ENCODE results near the gene RBBP8.
"Not testable (repeated sequence)": the region's sequence is repeated elsewhere in the genome, so short reads cannot be mapped to it uniquely, and the experiment has no call there.

RBBP8 gene

DNA sequence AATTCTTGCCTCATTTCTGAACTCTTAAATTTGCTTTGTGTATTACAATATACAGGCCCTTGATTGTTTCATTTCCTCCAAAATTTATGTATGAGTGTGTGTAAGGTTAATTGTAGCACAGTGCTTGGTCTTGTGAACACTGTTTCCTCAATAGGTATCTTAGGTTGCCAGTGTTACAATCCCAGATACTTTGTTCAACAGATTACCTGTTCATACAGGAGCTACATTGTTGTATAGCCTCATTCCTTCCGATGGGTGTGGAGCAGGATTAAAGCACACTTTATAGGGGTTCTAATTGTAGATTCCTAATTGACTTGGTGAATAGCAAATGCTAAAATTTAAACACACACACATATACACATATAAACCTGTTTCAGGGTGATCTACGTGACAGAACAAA lies 10.7 kb downstream of the RBBP8 start:
- peaks cover 6% of the 10 kb centered on the region for H3K4me1 ChIP-seq (ENCODE audit: control insufficient read depth, insufficient read depth, low read length)
- no peak overlapping the region for H3K4me3 ChIP-seq (ENCODE audit: low read length)
- H3K9ac ChIP-seq (ENCODE audit: low read length) = no peak overlapping the region
- no peaks in the 10 kb centered on the region for H3K36me3 ChIP-seq (ENCODE audit: control insufficient read depth, insufficient read depth, low read length, severe bottlenecking)
- no peak for DNase-seq (ENCODE audit: low read depth)
- no peaks in the 10 kb centered on the region for H3K9me3 ChIP-seq (ENCODE audit: control insufficient read depth, low read length)
- H3K27me3 ChIP-seq (replicated peaks; ENCODE audit: control insufficient read depth, insufficient read depth, low read length) = no peaks in the 10 kb centered on the region

DNA sequence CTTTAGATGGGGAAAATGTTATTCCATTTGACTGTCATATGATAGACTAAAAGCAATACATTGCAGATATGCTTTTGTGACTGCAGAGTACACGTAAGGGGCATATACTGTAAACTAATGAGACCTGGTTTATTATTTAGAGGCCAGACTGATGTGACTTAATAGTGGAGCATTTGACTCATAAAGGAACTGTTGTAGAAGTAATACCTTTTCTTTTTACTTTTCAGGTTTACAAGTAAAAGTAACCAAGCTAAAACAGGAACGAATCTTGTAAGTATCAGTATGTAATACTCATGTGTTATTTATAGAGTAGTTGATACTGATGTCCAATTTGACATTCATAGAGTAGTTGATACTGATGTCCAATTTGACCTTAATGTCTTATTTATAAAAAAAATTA lies 13.1 kb downstream of the RBBP8 start:
- H3K36me3 ChIP-seq (ENCODE audit: control insufficient read depth, insufficient read depth, low read length, severe bottlenecking) = peaks cover 15% of the 10 kb centered on the region
- peak; percentile 6 for DNase-seq (ENCODE audit: low read depth)
- H3K9me3 ChIP-seq (ENCODE audit: control insufficient read depth, low read length) = no peaks in the 10 kb centered on the region
- H3K27me3 ChIP-seq (replicated peaks; ENCODE audit: control insufficient read depth, insufficient read depth, low read length) = no peaks in the 10 kb centered on the region
- peak overlapping the region; percentile 7 for H3K9ac ChIP-seq (ENCODE audit: low read length)
- peaks cover 6% of the 10 kb centered on the region for H3K4me1 ChIP-seq (ENCODE audit: control insufficient read depth, insufficient read depth, low read length)
- no peak overlapping the region for H3K4me3 ChIP-seq (ENCODE audit: low read length)

DNA sequence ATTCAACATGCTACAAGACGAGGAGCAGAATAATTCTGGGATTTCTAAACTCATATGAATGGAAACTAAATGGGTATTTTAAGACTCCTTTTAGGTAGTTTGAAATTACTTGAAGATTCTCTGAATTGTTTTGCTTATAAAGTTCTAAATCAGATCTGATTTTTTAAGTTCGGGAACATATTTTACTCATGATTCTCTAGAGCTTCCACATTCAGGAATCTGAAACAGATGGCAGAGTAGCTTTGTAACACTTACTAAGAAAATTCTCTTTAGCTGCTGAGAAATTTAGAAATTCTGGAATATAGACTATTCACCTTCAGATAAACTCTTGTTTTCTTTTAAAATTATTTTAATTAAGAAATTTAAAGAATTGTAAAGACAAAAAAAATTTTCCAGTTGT lies 13.7 kb downstream of the RBBP8 start:
- H3K27me3 ChIP-seq (replicated peaks; ENCODE audit: control insufficient read depth, insufficient read depth, low read length) = no peaks in the 10 kb centered on the region
- H3K36me3 ChIP-seq (ENCODE audit: control insufficient read depth, insufficient read depth, low read length, severe bottlenecking) = peaks cover 17% of the 10 kb centered on the region
- no peak overlapping the region for H3K4me3 ChIP-seq (ENCODE audit: low read length)
- peak; percentile 68 for DNase-seq (ENCODE audit: low read depth)
- peak overlapping the region; percentile 7 for H3K9ac ChIP-seq (ENCODE audit: low read length)
- H3K4me1 ChIP-seq (ENCODE audit: control insufficient read depth, insufficient read depth, low read length) = peaks cover 6% of the 10 kb centered on the region
- H3K9me3 ChIP-seq (ENCODE audit: control insufficient read depth, low read length) = no peaks in the 10 kb centered on the region

DNA sequence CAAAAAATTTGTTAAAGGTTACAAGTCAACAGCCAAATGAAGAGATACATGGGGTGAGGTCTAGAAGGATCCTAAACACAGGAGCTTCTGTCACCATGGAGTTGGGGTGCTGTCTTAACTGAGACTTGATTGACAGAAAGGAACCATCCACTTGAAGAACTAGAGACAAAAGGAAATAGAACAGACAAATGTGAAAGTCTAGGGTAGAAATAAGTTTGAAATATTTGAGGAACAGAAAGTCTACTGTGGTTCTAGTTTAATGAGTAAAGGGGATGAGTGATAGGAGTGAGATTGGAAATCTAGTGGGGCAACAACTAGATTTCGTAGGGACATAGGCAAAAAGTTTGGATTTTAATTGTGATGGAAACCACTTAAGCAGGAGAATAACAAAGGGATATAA lies 18.7 kb downstream of the RBBP8 start:
- DNase-seq (ENCODE audit: low read depth) = no peak
- Histone ChIP-seq H3K36me3 (ENCODE audit: control insufficient read depth, insufficient read depth, low read length, severe bottlenecking) (peaks cover 34% of the 10 kb centered on the region), H3K9ac (ENCODE audit: low read length) (no peak overlapping the region), H3K27me3 (replicated peaks; ENCODE audit: control insufficient read depth, insufficient read depth, low read length) (no peaks in the 10 kb centered on the region), H3K4me1 (ENCODE audit: control insufficient read depth, insufficient read depth, low read length) (peaks cover 6% of the 10 kb centered on the region), H3K4me3 (ENCODE audit: low read length) (no peak overlapping the region), H3K9me3 (ENCODE audit: control insufficient read depth, low read length) (no peaks in the 10 kb centered on the region)

DNA sequence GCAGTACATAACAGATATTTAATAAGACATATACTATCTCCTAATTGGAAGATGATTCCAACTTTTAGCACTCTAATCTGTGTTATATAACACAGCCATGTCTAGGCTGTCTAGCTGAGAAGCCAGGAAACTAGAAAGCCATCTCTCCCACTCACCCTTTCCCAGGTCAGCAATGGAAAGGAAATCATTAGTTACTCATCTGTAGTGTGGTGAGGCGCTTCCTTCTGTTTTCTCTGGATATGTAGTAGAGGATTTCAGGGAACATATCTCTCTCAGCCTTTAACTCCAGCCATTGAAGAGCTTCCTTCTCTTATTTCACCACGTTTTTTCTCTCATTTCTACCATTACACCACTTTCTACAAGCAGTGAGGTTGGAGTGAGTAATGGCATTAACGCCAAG lies 19.4 kb downstream of the RBBP8 start:
- Histone ChIP-seq H3K4me1 (ENCODE audit: control insufficient read depth, insufficient read depth, low read length) (peaks cover 2% of the 10 kb centered on the region), H3K9me3 (ENCODE audit: control insufficient read depth, low read length) (no peaks in the 10 kb centered on the region), H3K36me3 (ENCODE audit: control insufficient read depth, insufficient read depth, low read length, severe bottlenecking) (peaks cover 34% of the 10 kb centered on the region), H3K27me3 (replicated peaks; ENCODE audit: control insufficient read depth, insufficient read depth, low read length) (no peaks in the 10 kb centered on the region), H3K9ac (ENCODE audit: low read length) (no peak overlapping the region), H3K4me3 (ENCODE audit: low read length) (no peak overlapping the region)
- DNase-seq (ENCODE audit: low read depth) = no peak

DNA sequence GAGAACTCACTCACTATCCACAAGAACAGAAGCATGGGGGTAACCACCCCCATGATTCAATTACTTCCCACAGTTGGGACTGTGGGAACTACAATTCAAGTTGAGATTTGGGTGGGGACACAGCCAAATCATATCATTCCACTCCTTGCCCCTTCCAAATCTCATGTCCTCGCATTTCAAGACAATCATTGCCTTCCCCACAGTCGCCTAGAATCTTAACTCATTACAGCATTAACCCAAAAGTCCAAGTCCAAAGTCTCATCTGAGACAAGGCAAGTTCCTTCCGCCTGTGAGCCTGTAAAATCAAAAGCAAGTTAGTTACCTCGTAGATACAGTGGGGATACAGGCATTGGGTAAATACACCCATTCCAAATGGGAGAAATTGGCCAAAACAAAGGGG lies 20.9 kb downstream of the RBBP8 start:
- not testable (repeated sequence) for H3K4me3 ChIP-seq (ENCODE audit: low read length); H3K27me3 ChIP-seq (replicated peaks; ENCODE audit: control insufficient read depth, insufficient read depth, low read length); H3K9ac ChIP-seq (ENCODE audit: low read length); H3K9me3 ChIP-seq (ENCODE audit: control insufficient read depth, low read length); H3K4me1 ChIP-seq (ENCODE audit: control insufficient read depth, insufficient read depth, low read length); DNase-seq (ENCODE audit: low read depth)
- H3K36me3 ChIP-seq (ENCODE audit: control insufficient read depth, insufficient read depth, low read length, severe bottlenecking) = peaks cover 34% of the 10 kb centered on the region

DNA sequence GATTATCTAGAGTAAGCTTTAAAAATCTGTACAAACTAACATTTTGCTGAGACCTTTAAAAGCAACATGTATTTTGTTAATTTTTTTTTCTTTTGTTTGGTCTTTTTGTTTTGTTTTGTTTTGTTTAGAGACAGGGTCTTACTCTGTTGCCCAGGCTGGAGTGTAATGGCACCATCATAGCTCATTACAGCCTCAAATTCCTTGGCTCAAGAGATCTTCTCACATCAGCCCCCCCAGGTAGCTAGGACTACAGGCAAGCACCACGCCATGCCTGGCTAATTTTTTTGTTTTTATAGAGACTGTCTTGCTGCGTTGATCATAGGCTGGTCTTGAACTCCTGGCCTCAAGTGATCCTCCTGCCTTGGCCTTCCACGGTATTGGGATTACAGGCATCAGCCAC lies 23.1 kb downstream of the RBBP8 start:
- no peak overlapping the region for H3K4me3 ChIP-seq (ENCODE audit: low read length)
- peaks cover 19% of the 10 kb centered on the region for H3K36me3 ChIP-seq (ENCODE audit: control insufficient read depth, insufficient read depth, low read length, severe bottlenecking)
- H3K4me1 ChIP-seq (ENCODE audit: control insufficient read depth, insufficient read depth, low read length) = no peaks in the 10 kb centered on the region

DNA sequence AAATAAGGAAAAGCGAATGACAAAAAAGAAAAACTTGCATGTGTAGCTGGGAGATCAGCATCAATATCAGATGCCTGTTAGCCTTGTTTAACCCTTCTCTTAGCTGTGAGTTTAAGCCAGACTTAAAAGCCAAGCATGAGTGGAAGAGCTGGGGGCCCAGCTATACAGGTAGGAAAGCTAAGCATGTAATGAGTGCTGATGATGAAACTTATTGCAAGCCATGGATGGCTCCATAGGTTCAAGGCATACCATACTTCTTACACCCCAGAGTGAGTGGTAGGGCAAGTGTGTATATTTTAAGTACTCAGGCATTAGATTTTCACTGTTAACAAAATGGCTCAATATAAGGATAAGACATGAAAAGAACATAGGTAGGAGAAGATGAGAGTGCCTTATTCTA lies 28.0 kb downstream of the RBBP8 start:
- Histone ChIP-seq H3K4me1 (ENCODE audit: control insufficient read depth, insufficient read depth, low read length) (no peaks in the 10 kb centered on the region), H3K27me3 (replicated peaks; ENCODE audit: control insufficient read depth, insufficient read depth, low read length) (no peaks in the 10 kb centered on the region), H3K9ac (ENCODE audit: low read length) (no peak overlapping the region), H3K36me3 (ENCODE audit: control insufficient read depth, insufficient read depth, low read length, severe bottlenecking) (no peaks in the 10 kb centered on the region), H3K4me3 (ENCODE audit: low read length) (no peak overlapping the region), H3K9me3 (ENCODE audit: control insufficient read depth, low read length) (no peaks in the 10 kb centered on the region)
- DNase-seq (ENCODE audit: low read depth) = no peak

More for the DNA sequence above, 23.1 kb downstream of the RBBP8 start:
- H3K9ac ChIP-seq (ENCODE audit: low read length) = no peak overlapping the region
- DNase-seq (ENCODE audit: low read depth) = no peak
- no peaks in the 10 kb centered on the region for H3K9me3 ChIP-seq (ENCODE audit: control insufficient read depth, low read length)
- H3K27me3 ChIP-seq (replicated peaks; ENCODE audit: control insufficient read depth, insufficient read depth, low read length) = no peaks in the 10 kb centered on the region

DNA sequence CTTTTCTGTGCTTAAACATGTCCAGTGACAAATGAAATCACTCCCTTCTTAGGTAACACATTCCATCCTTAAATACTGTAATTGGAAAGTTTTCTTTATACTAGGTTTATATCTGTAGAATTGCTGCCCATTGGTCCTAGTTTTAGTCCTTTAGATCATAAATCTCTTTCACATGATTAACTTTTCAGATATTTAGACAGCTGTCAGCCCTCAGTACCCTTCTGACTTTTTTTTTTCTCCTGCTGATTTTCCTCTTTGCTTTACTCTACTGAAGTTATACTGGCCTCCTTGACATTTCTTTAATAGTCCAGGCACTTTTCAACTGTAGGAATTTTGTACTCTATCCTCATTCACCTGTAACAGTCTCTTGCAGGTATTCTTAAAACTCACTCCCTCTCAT lies 28.9 kb downstream of the RBBP8 start:
- no peaks in the 10 kb centered on the region for H3K9me3 ChIP-seq (ENCODE audit: control insufficient read depth, low read length)

DNA sequence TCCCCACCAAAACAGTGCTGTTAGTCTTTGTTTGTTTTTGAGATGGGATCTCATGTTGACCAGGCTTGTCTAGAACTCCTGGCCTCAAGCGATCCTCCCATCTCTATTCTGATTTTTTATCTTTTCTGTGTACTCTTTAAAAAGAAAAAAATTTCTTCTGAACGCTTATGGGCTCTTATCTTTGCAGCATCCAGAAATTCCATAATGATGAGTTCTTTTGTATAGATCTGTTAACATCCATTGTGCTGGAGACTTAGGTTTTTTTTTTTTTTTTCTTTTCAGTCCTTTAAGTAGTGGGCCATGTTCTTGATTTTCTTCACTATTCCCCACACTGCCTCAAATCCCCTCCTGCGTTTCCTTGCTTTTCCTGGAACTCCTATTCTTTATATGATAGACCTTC lies 31.0 kb downstream of the RBBP8 start:
- H3K4me3 ChIP-seq (ENCODE audit: low read length) = no peak overlapping the region
- no peak for DNase-seq (ENCODE audit: low read depth)
- no peaks in the 10 kb centered on the region for H3K4me1 ChIP-seq (ENCODE audit: control insufficient read depth, insufficient read depth, low read length)
- no peak overlapping the region for H3K9ac ChIP-seq (ENCODE audit: low read length)
- no peaks in the 10 kb centered on the region for H3K36me3 ChIP-seq (ENCODE audit: control insufficient read depth, insufficient read depth, low read length, severe bottlenecking)
- no peaks in the 10 kb centered on the region for H3K9me3 ChIP-seq (ENCODE audit: control insufficient read depth, low read length)
- no peaks in the 10 kb centered on the region for H3K27me3 ChIP-seq (replicated peaks; ENCODE audit: control insufficient read depth, insufficient read depth, low read length)

More for the DNA sequence above, 28.9 kb downstream of the RBBP8 start:
- Histone ChIP-seq H3K36me3 (ENCODE audit: control insufficient read depth, insufficient read depth, low read length, severe bottlenecking) (no peaks in the 10 kb centered on the region), H3K4me1 (ENCODE audit: control insufficient read depth, insufficient read depth, low read length) (no peaks in the 10 kb centered on the region), H3K4me3 (ENCODE audit: low read length) (no peak overlapping the region), H3K27me3 (replicated peaks; ENCODE audit: control insufficient read depth, insufficient read depth, low read length) (no peaks in the 10 kb centered on the region), H3K9ac (ENCODE audit: low read length) (no peak overlapping the region)
- no peak for DNase-seq (ENCODE audit: low read depth)

DNA sequence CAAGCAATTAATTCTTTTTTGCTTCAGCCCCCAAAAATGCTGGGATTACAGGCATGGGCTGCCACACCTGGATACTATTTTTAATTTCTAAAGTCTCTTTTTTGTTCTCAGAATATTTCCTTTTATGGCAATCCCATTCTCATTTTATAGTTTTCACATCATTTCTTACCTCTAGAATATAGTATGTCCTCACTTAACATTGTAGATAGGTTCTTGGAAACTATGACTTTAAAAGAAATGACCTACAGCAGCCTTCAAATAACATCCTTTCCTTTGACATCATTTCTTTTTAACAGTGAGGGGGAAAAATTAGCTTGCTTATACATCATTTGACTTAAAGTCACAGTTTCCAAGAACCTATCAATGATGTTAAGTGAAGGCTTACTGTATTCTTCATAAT lies 31.6 kb downstream of the RBBP8 start:
- Histone ChIP-seq H3K9ac (ENCODE audit: low read length) (no peak overlapping the region), H3K9me3 (ENCODE audit: control insufficient read depth, low read length) (no peaks in the 10 kb centered on the region), H3K4me1 (ENCODE audit: control insufficient read depth, insufficient read depth, low read length) (no peaks in the 10 kb centered on the region), H3K36me3 (ENCODE audit: control insufficient read depth, insufficient read depth, low read length, severe bottlenecking) (no peaks in the 10 kb centered on the region), H3K27me3 (replicated peaks; ENCODE audit: control insufficient read depth, insufficient read depth, low read length) (no peaks in the 10 kb centered on the region), H3K4me3 (ENCODE audit: low read length) (no peak overlapping the region)
- DNase-seq (ENCODE audit: low read depth) = no peak

DNA sequence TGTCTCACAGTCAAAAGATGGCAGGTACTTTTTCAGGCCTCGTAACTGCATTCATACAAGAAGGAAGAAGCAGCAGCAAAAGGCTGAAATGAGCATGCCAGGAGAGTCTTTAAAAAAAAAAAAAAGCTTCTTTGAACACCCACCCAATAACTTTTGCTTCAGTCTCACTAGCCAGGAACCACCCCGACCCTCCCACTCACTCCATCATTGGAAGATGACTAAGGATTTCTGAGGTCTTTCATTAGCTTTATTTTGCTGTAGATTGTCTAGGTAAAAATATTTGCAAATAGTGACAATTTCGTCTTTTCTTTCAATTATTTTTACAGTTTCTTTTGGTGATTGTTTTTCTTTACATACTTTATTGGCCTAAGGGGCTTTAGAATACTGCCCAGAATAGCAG lies 37.9 kb downstream of the RBBP8 start:
- H3K9me3 ChIP-seq (ENCODE audit: control insufficient read depth, low read length) = no peaks in the 10 kb centered on the region
- H3K36me3 ChIP-seq (ENCODE audit: control insufficient read depth, insufficient read depth, low read length, severe bottlenecking) = no peaks in the 10 kb centered on the region
- no peak overlapping the region for H3K4me3 ChIP-seq (ENCODE audit: low read length)
- no peak overlapping the region for H3K9ac ChIP-seq (ENCODE audit: low read length)
- no peaks in the 10 kb centered on the region for H3K27me3 ChIP-seq (replicated peaks; ENCODE audit: control insufficient read depth, insufficient read depth, low read length)
- DNase-seq (ENCODE audit: low read depth) = no peak
- H3K4me1 ChIP-seq (ENCODE audit: control insufficient read depth, insufficient read depth, low read length) = peaks cover 2% of the 10 kb centered on the region
